K562 (cell line): ENCODE data around the gene POC5. TPM values are rescaled to one million over a fixed set of nuclear protein-coding genes. Genes with fewer than 3 reads are reported as not detected.

Source experiments
- ATAC-seq: fragments of 200-7000 bp; cut with Tn5 transposase; 3 replicates; pipeline ENCODE4 v1.9.1; 2020; ENCODE audit warnings: moderate library complexity
- BruUV-seq: library from RNA; stranded (reverse); fragments of 400-500 nt; replicated peaks from 2 replicates; lab custom pipeline; 2021; lab: Mats Ljungman, UMichigan
- CTCF ChIA-PET: fragments of 300-600 bp; formaldehyde crosslinking; extraction: SDS; loops from one replicate; lab custom pipeline; 2021; ENCODE audit warnings: low intra/inter-chr PET ratio; lab: Yijun Ruan, JAX
- POLR2A ChIA-PET: fragments of 300-600, 350-650 bp; sonication (Branson Sonifier 250); formaldehyde crosslinking; extraction: SDS; loops from one replicate; lab custom pipeline; 2021; ENCODE audit warnings: antibody characterized with exemption, inconsistent platforms; lab: Yijun Ruan, JAX
- DNase-seq, 4 experiments: peaks; one replicate each; pipeline versions ENCODE4 v3.0.0 to v3.0.0-alpha.2; 2011 to 2018; ENCODE audit warnings: low spot score in 3 of 4, mixed read lengths in 3 of 4; ENCODE audit errors: extremely low read depth in 1 of 4
- FAIRE-seq: peaks from 2 replicates; lab custom pipeline; 2011; peaks lifted over from hg19 to GRCh38; lab: Jason Lieb, UNC
- H2AFZ ChIP-seq: 2 replicates; pipeline ENCODE4 v1.6.0; 2011; ENCODE audit warnings: low read depth, low read length, control low read depth, inconsistent platforms
- H3K27ac ChIP-seq: fragments of 200-600 bp; 3 replicates; pipeline ENCODE4 v1.8.0; 2011; ENCODE audit warnings: low read depth, mild to moderate bottlenecking, control low read depth, inconsistent platforms, low read length, moderate library complexity, mixed read lengths; ENCODE audit errors: extremely low read depth
- H3K27me3 ChIP-seq, 2 experiments: fragments of 300-600 bp in 1 of 2; 2 replicates in 1 of 2; 3 replicates in 1 of 2; pipeline versions ENCODE4 v1.6.0 to v1.8.0; 2011; ENCODE audit warnings: inconsistent platforms in 2 of 2, low read length in 2 of 2, mild to moderate bottlenecking in 1 of 2, mixed read lengths in 1 of 2, moderate library complexity in 1 of 2; ENCODE audit not compliant: control insufficient read depth in 2 of 2, insufficient read depth in 2 of 2
- H3K36me3 ChIP-seq: fragments of 300-600 bp; 3 replicates; pipeline ENCODE4 v1.8.0; 2011; ENCODE audit warnings: mild to moderate bottlenecking, low read length, inconsistent platforms; ENCODE audit not compliant: control insufficient read depth, insufficient read depth
- H3K4me1 ChIP-seq, 2 experiments: fragments of 200-600 bp in 1 of 2; replicated peaks in 1 of 2; 2 replicates in 1 of 2; 3 replicates in 1 of 2; pipeline versions ENCODE4 v1.5.1 to v1.8.0; 2011; ENCODE audit warnings: inconsistent platforms in 2 of 2, low read length in 2 of 2, mild to moderate bottlenecking in 1 of 2, mixed read lengths in 1 of 2, moderate library complexity in 1 of 2; ENCODE audit not compliant: control insufficient read depth in 2 of 2, insufficient read depth in 2 of 2
- H3K4me2 ChIP-seq: 2 replicates; pipeline ENCODE4 v1.6.1; 2011; ENCODE audit warnings: low read length, control low read depth, inconsistent platforms, mixed read lengths; ENCODE audit not compliant: insufficient read depth
- H3K4me3 ChIP-seq: fragments of 200-600 bp; sonication (generic), shearing (Covaris generic); 2 replicates; pipeline ENCODE4 v1.5.1; 2016; ENCODE audit warnings: control low read depth, inconsistent platforms
- H3K79me2 ChIP-seq: fragments of 200-600 bp; 3 replicates; pipeline ENCODE4 v1.8.0; 2011; ENCODE audit warnings: low read length, inconsistent platforms; ENCODE audit not compliant: control insufficient read depth, insufficient read depth
- H3K9ac ChIP-seq, 2 experiments: 2 replicates each; pipeline versions ENCODE4 v1.6.0 to v1.6.1; 2011; ENCODE audit warnings: low read depth in 2 of 2, low read length in 2 of 2, control low read depth in 1 of 2, inconsistent platforms in 1 of 2, mild to moderate bottlenecking in 1 of 2, mixed read lengths in 1 of 2; ENCODE audit not compliant: insufficient read depth in 1 of 2
- H3K9me1 ChIP-seq: one replicate; pipeline ENCODE4 v1.6.0; 2011; ENCODE audit warnings: inconsistent platforms, mild to moderate bottlenecking, low read length, moderate library complexity; ENCODE audit not compliant: control insufficient read depth, insufficient read depth
- H3K9me3 ChIP-seq: replicated peaks from 2 replicates; pipeline ENCODE4 v1.5.1; 2011; ENCODE audit warnings: low read depth, low read length, inconsistent platforms; ENCODE audit not compliant: control insufficient read depth, insufficient read depth
- H4K20me1 ChIP-seq: replicated peaks from 2 replicates; pipeline ENCODE4 v1.6.1; 2011; ENCODE audit warnings: low read length, inconsistent platforms, mixed read lengths; ENCODE audit not compliant: control insufficient read depth, insufficient read depth
- CBX2 ChIP-seq: fragments of 200-600 bp; sonication (generic); IDR thresholded peaks from one replicate; pipeline ENCODE4 v1.6.1; 2012; ENCODE audit warnings: mild to moderate bottlenecking, low read length, inconsistent platforms; ENCODE audit not compliant: insufficient read depth, poor library complexity, severe bottlenecking
- COPS2 ChIP-seq: fragments of 450-650 bp; conservative IDR thresholded peaks from 2 replicates; pipeline ENCODE4 v1.6.1; 2016; ENCODE audit warnings: mild to moderate bottlenecking, moderate library complexity
- DPF2 ChIP-seq: fragments of 450-650 bp; IDR thresholded peaks from 2 replicates; pipeline ENCODE4 v1.6.1; 2016
- ZNF766 ChIP-seq: fragments of 200-800 bp; sonication (Bioruptor generic); conservative IDR thresholded peaks from 2 replicates; pipeline ENCODE4 v1.6.1; 2016; ENCODE audit warnings: missing genetic modification characterization, missing compliant biosample characterization
- WGBS: fragments of 100-300 bp; shearing (Covaris generic); methylation state at CpG from one replicate; pipeline ENCODE4 v1.1.6; 2016; ENCODE audit warnings: low coverage, mixed read lengths; ENCODE audit not compliant: insufficient coverage; ENCODE audit errors: missing lambda C conversion rate; 5-methylcytosine and 5-hydroxymethylcytosine counted together
- in situ Hi-C: fragments of 300-500 bp; cut with MboI; formaldehyde crosslinking; loops from 4 replicates; pipeline ENCODE4 v1.15.0; 2018; ENCODE audit warnings: inconsistent platforms, mixed read lengths
- intact Hi-C: fragments of 100-400 bp; cut with micrococcal nuclease; formaldehyde crosslinking; loops from 2 replicates; pipeline ENCODE4 v1.14.2; 2022
- polyA plus RNA-seq, 8 experiments: library from polyadenylated mRNA; depleted of rRNA in 4 of 8; stranded (reverse) in 5 of 8; unstranded in 3 of 8; fragments of >200 nt; fragmentation: Nextera tagmentation in 2 of 8; fragmentation: Illumina TruSeq in 1 of 8; extraction: Ambion mirVana in 2 of 8; extraction: Trizol in 1 of 8; gene quantifications; 2 replicates each; pipeline versions ENCODE4 v1.2.1 to v1.2.3, GENCODE V29; 2011 to 2014; ENCODE audit warnings: inconsistent platforms in 1 of 8, missing spikeins in 1 of 8
- total RNA-seq, 7 experiments: library from RNA; depleted of rRNA in 6 of 7; stranded (reverse); fragments of >200 nt in 6 of 7; fragmentation: Illumina TruSeq in 2 of 7; extraction: Trizol in 2 of 7; gene quantifications; 2 replicates each; pipeline versions ENCODE4 v1.2.1 to v1.2.3, GENCODE V29; 2011 to 2021; ENCODE audit warnings: low replicate concordance in 1 of 7
- TF ChIP-seq, protein P1 (sequence below): fragments of 450-650 bp; IDR thresholded peaks from 2 replicates; pipeline ENCODE4 v1.7.0; 2016; ENCODE audit warnings: borderline replicate concordance
- TF ChIP-seq, protein P2 (sequence below): sonication (generic); formaldehyde crosslinking; IDR thresholded peaks from 2 replicates; pipeline ENCODE4 v1.8.0; 2022; ENCODE audit warnings: missing genetic modification reagents, mild to moderate bottlenecking, moderate library complexity, borderline replicate concordance

Gene POC5
- total and polyA plus RNA-seq, 9 of the 15 experiments (the other 6 are each of a cell fraction or from before 2014, with no cell fraction given): 14.5 to 38.2 (median 27.0) TPM

DNA sequence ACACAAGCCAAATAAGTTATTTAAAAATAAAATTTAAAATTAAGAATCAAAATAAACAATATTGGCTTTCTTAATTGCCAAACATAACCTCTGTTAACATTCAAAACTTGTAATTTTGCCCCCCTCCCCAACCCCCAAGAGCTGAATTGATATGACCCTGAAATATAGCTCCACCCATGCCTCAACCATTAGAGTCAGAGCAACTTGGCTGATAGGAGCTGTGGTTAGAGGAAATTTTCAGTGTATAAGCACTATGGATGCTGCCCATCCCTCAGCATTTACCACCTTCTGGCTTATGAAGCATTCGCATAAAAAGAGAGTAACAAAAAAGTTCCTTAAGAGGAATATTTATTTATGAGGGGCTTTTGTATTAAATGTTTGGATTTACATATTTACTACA, 6.1 kb downstream of the POC5 start:
- no peaks in the 10 kb centered on the region for H4K20me1 ChIP-seq
- ChIA-PET POLR2A (interaction anchor here (0.5 kb wide), 2 partner anchors 186 to 480 kb away, joined by 3 to 4 read pairs; no protein-coding TSS in a partner anchor), CTCF (interaction anchor here (0.6 kb wide), 1 partner anchor 692 kb away, joined by 3 read pairs; no protein-coding TSS in a partner anchor)
- no peak overlapping the region for H3K4me2 ChIP-seq
- in situ Hi-C loops: no loop called here
- DNase-seq (no peak), FAIRE-seq (no peak), ATAC-seq (0 out of 3 replicates have a peak, but pooled peaks have one; percentile 25)
- no peaks in the 10 kb centered on the region for H3K9me3 ChIP-seq
- H3K79me2 ChIP-seq: peaks cover 58% of the 10 kb centered on the region
- H3K27ac ChIP-seq: no peak overlapping the region
- no peaks in the 10 kb centered on the region for H3K27me3 ChIP-seq
- no peak overlapping the region for H3K9ac ChIP-seq
- TF ChIP-seq, protein P1, sequence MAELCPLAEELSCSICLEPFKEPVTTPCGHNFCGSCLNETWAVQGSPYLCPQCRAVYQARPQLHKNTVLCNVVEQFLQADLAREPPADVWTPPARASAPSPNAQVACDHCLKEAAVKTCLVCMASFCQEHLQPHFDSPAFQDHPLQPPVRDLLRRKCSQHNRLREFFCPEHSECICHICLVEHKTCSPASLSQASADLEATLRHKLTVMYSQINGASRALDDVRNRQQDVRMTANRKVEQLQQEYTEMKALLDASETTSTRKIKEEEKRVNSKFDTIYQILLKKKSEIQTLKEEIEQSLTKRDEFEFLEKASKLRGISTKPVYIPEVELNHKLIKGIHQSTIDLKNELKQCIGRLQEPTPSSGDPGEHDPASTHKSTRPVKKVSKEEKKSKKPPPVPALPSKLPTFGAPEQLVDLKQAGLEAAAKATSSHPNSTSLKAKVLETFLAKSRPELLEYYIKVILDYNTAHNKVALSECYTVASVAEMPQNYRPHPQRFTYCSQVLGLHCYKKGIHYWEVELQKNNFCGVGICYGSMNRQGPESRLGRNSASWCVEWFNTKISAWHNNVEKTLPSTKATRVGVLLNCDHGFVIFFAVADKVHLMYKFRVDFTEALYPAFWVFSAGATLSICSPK: no peak
- TF ChIP-seq DPF2 (no peak), COPS2 (no peak), CBX2 (no peak), ZNF766 (CRISPR knock-in tag) (no peak)
- TF ChIP-seq, protein P2, sequence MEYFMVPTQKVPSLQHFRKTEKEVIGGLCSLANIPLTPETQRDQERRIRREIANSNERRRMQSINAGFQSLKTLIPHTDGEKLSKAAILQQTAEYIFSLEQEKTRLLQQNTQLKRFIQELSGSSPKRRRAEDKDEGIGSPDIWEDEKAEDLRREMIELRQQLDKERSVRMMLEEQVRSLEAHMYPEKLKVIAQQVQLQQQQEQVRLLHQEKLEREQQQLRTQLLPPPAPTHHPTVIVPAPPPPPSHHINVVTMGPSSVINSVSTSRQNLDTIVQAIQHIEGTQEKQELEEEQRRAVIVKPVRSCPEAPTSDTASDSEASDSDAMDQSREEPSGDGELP (CRISPR knock-in tag): no peak
- H3K9me1 ChIP-seq: no peaks in the 10 kb centered on the region
- no peak overlapping the region for H3K4me3 ChIP-seq
- intact Hi-C loops: no loop called here
- peaks cover 62% of the 10 kb centered on the region for H3K36me3 ChIP-seq
- no peak overlapping the region for H2AFZ ChIP-seq
- 100% methylated on average over 1 of the region's 1 CpG for WGBS
- H3K4me1 ChIP-seq: peaks cover 2 to 24% of the 10 kb centered on the region in 2 experiments; a peak in 2 of 5 replicates
- BruUV-seq: no TSS peak
